ENCODE results near the gene ELSPBP1.

- TF ChIP-seq CTCF (IDR thresholded peaks at IDR 0.05) (no peak), POLR2A (IDR thresholded peaks at IDR 0.05) (no peak)
Measured at GRCh38 chr19:48064509-48064908, 70.1 kb downstream of the ELSPBP1 start.
